ENCODE data around the gene ANKZF1.

The ANKZF1 gene

GRCh38 chr2:219261024-219261855 is 31.6 kb downstream of the ANKZF1 start:
- DNase-seq = no peak

GRCh38 chr2:219266232-219266631 is 36.6 kb downstream of the ANKZF1 start:
- no peak for DNase-seq

- no peak for DNase-seq
Observed at GRCh38 chr2:219266886-219267285, 37.3 kb downstream of the ANKZF1 start.

GRCh38 chr2:219268294-219268693 is 38.7 kb downstream of the ANKZF1 start:
- DNase-seq = no peak

- no peak for DNase-seq
Observed at GRCh38 chr2:219269362-219270054, 39.9 kb downstream of the ANKZF1 start.

- no peak for DNase-seq
Observed at GRCh38 chr2:219270055-219270372, 40.4 kb downstream of the ANKZF1 start.

- DNase-seq = no peak
Observed at GRCh38 chr2:219271021-219271420, 41.4 kb downstream of the ANKZF1 start.

GRCh38 chr2:219272356-219272755 is 42.8 kb downstream of the ANKZF1 start:
- DNase-seq = no peak

- no peak for DNase-seq
Observed at GRCh38 chr2:219272995-219273394, 43.4 kb downstream of the ANKZF1 start.

GRCh38 chr2:219273937-219274336 is 44.3 kb downstream of the ANKZF1 start:
- DNase-seq = no peak

- DNase-seq = no peak
Observed at GRCh38 chr2:219274361-219274921, 44.8 kb downstream of the ANKZF1 start.

- DNase-seq = peak; percentile 54
Observed at GRCh38 chr2:219277703-219278654, 48.4 kb downstream of the ANKZF1 start.

GRCh38 chr2:219278655-219279150 is 49.1 kb downstream of the ANKZF1 start:
- DNase-seq = no peak

- DNase-seq = peak; percentile 94
Observed at GRCh38 chr2:219279151-219279915, 49.7 kb downstream of the ANKZF1 start, which contains the start of gene DNAJB2. Gene DNAJB2 (plus strand): TSS chr2:219279366. CDS start chr2:219279834, 468 bp downstream.

GRCh38 chr2:219279916-219280516 is 50.4 kb downstream of the ANKZF1 start:
- DNase-seq = no peak

GRCh38 chr2:219280651-219281050 is 51.0 kb downstream of the ANKZF1 start:
- no peak for DNase-seq

GRCh38 chr2:219281588-219281987 is 52.0 kb downstream of the ANKZF1 start:
- DNase-seq = no peak

- DNase-seq = no peak
Observed at GRCh38 chr2:219282375-219282774, 52.8 kb downstream of the ANKZF1 start.

- no peak for DNase-seq
Observed at GRCh38 chr2:219282943-219283581, 53.5 kb downstream of the ANKZF1 start.

GRCh38 chr2:219284501-219285372 is 55.1 kb downstream of the ANKZF1 start:
- no peak for DNase-seq

All from NCI-H146 (cell line).